Lung (tissue), 12 donors: ENCODE results near the gene AUP1. TPM values are rescaled to one million over a fixed set of nuclear protein-coding genes. Genes with fewer than 3 reads are reported as not detected.

Experiments used
- ATAC-seq: fragments of 200-7000 bp; cut with Tn5 transposase; one replicate; pipeline ENCODE4 v1.9.1; 2020; ENCODE audit warnings: moderate number of reproducible peaks; ENCODE audit not compliant: insufficient read depth, low FRiP score
- DNase-seq, 3 donors: peaks; one replicate each; pipeline ENCODE4 v3.0.0-alpha.2; 2013 to 2017
- H3K27ac ChIP-seq, 2 donors: one replicate each; pipeline ENCODE4 v1.5.1; 2013; ENCODE audit warnings: mild to moderate bottlenecking in 2 of 2, moderate library complexity in 2 of 2, control low read depth in 1 of 2, inconsistent platforms in 1 of 2, low read depth in 1 of 2, low read length in 1 of 2
- H3K27me3 ChIP-seq, 3 donors: one replicate each; pipeline ENCODE4 v1.5.1; 2013; ENCODE audit warnings: low read length in 2 of 3; ENCODE audit not compliant: control insufficient read depth in 3 of 3, insufficient read depth in 3 of 3
- H3K36me3 ChIP-seq, 4 donors: one replicate each; pipeline ENCODE4 v1.5.1; 2013; ENCODE audit warnings: low read length in 4 of 4, mild to moderate bottlenecking in 1 of 4, moderate library complexity in 1 of 4; ENCODE audit not compliant: control insufficient read depth in 4 of 4, insufficient read depth in 4 of 4
- H3K4me1 ChIP-seq, 5 donors: one replicate each; pipeline ENCODE4 v1.5.1; 2013; ENCODE audit warnings: low read length in 5 of 5, mild to moderate bottlenecking in 2 of 5, moderate library complexity in 1 of 5; ENCODE audit not compliant: control insufficient read depth in 5 of 5, insufficient read depth in 5 of 5
- H3K4me3 ChIP-seq: one replicate; pipeline ENCODE4 v1.5.1; 2013; ENCODE audit warnings: mild to moderate bottlenecking, control low read depth, moderate library complexity
- H3K9ac ChIP-seq, 2 donors: one replicate each; pipeline ENCODE4 v1.5.1; 2013; ENCODE audit warnings: low read length in 2 of 2, control low read depth in 1 of 2; ENCODE audit not compliant: insufficient read depth in 1 of 2
- H3K9me3 ChIP-seq, 4 donors: one replicate each; pipeline ENCODE4 v1.5.1; 2013; ENCODE audit warnings: low read length in 3 of 4, mild to moderate bottlenecking in 1 of 4, moderate library complexity in 1 of 4; ENCODE audit not compliant: control insufficient read depth in 4 of 4, insufficient read depth in 3 of 4
- WGBS, 2 donors: extraction: QIAGEN DNeasy Blood & Tissue Kit; methylation state at CpG; one replicate each; pipeline ENCODE4 v1.1.7; 2013; 5-methylcytosine and 5-hydroxymethylcytosine counted together
- polyA plus RNA-seq, 2 donors: library from polyadenylated mRNA; stranded (reverse); fragments of 200-250 nt; gene quantifications; one replicate each; pipeline ENCODE4 v1.2.1, GENCODE V29; 2013
- total RNA-seq, 2 donors: library from RNA; depleted of rRNA in 1 of 2; stranded (reverse); fragments of >200 nt in 1 of 2; gene quantifications; one replicate each; pipeline ENCODE4 v1.2.1, GENCODE V29; 2014 to 2021
- TF ChIP-seq, protein P1 (sequence below): IDR thresholded peaks from 2 replicates; pipeline ENCODE4 v1.5.1; 2012; ENCODE audit warnings: mild to moderate bottlenecking; ENCODE audit errors: control extremely low read depth, extremely low read depth
- donor health status: control.
- donor health status: control.
- donor health status: Bipolar disorder and iron deficiency.
- donor health status: healthy.
- donor health status: DM: yes; HTN: yes; CAD: no.

Gene AUP1
- total and polyA plus RNA-seq, 4 donors, result 65.6 to 185 (median 129) TPM

GRCh38 chr2:74482801-74483674 is 46.5 kb downstream of the AUP1 start, which contains the start of the genes CCDC142 and TTC31:
Gene CCDC142 (minus strand): TSS chr2:74482998. CDS start chr2:74482837, 161 bp downstream.
Gene TTC31 (plus strand): TSS chr2:74483081. CDS start chr2:74483096, 15 bp downstream.
- Histone ChIP-seq H3K4me1 (peaks cover 3 to 19% (median 8%) of the 10 kb centered on the region in 5 donors), H3K36me3 (peaks cover 0 to 28% (median 8%) of the 10 kb centered on the region in 4 donors)
- WGBS, 2 donors, result 0 to 1% methylated on average over 48 to 50 of the region's 50 CpGs

DNA sequence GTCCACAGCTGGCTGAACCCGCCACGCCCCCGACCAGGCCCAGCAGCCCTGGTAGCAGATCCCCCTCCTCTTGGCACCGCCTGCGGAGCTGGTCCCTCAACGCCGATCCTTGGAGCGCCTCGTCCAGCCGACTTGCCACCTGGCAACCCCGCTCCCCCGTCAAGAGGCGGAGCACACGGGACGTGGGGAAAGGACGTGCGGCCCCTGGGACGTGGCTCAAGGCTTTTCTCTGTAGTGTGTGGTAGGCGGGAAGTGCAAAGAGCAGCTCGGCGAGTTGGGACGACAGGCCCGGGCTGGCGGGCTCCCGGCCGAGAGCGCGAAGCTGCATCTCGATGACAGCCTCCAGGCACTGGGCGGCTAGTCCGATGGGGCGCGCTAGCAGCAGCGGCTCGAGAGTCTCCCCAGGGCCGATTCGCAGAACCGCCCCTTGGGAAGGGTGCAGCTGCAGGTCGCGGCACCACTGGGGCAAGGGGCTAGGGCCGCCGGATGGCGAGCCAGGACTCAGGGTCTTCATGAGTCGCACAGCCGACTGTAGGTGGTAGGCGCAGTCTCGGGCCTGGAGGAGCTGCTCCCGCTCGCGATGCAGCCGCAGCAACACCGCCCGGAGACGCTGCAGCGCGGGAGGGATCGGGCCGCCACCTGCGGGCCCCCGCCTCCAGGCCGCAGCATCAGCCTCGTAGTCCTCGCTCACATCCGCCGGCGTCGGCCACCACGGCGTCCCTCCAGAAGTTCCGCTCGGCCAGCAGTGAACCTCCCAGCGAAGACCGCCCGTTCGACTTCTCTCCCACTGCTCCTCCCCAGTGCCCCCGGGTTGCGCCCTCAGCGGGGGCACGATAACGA is 47.3 kb downstream of the AUP1 start:
- peak overlapping the region; percentile 68 to 89 for H3K9ac ChIP-seq
- H3K27ac ChIP-seq, result peak overlapping the region; percentile 86 to 90

More at GRCh38 chr2:74482801-74483674, 46.5 kb downstream of the AUP1 start, which contains the start of the genes CCDC142 and TTC31:
- DNase-seq, result peak; percentile 96 to 98 (median 98)
- Histone ChIP-seq H3K27me3 (no peaks in the 10 kb centered on the region), H3K9ac (peak within 1 kb of the TSS; percentile 68 to 89), H3K9me3 (no peaks in the 10 kb centered on the region), H3K27ac (peak within 1 kb of the TSS; percentile 86 to 90), H3K4me3 (peak within 1 kb of the TSS; percentile 86)
- TF ChIP-seq, protein P1, sequence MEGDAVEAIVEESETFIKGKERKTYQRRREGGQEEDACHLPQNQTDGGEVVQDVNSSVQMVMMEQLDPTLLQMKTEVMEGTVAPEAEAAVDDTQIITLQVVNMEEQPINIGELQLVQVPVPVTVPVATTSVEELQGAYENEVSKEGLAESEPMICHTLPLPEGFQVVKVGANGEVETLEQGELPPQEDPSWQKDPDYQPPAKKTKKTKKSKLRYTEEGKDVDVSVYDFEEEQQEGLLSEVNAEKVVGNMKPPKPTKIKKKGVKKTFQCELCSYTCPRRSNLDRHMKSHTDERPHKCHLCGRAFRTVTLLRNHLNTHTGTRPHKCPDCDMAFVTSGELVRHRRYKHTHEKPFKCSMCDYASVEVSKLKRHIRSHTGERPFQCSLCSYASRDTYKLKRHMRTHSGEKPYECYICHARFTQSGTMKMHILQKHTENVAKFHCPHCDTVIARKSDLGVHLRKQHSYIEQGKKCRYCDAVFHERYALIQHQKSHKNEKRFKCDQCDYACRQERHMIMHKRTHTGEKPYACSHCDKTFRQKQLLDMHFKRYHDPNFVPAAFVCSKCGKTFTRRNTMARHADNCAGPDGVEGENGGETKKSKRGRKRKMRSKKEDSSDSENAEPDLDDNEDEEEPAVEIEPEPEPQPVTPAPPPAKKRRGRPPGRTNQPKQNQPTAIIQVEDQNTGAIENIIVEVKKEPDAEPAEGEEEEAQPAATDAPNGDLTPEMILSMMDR, result peak; percentile 88
- ATAC-seq, result peak; percentile 97

GRCh38 chr2:74481431-74481830 is 48.1 kb downstream of the AUP1 start:
- 50 to 60% methylated on average over 3 of the region's 3 CpGs for WGBS, 2 donors
- H3K4me1 ChIP-seq, result peaks cover 3 to 19% (median 8%) of the 10 kb centered on the region in 5 donors
- peak overlapping the region; percentile 86 for H3K4me3 ChIP-seq
- ATAC-seq, result no peak
- TF ChIP-seq, protein P1, result no peak
- DNase-seq, result no peak
- peak overlapping the region in 1 of 2 donors; percentile 90 for H3K27ac ChIP-seq
- H3K27me3 ChIP-seq, result no peaks in the 10 kb centered on the region
- peak overlapping the region; percentile 29 to 68 for H3K9ac ChIP-seq
- H3K36me3 ChIP-seq, result peaks cover 0 to 33% (median 8%) of the 10 kb centered on the region in 4 donors
- no peaks in the 10 kb centered on the region for H3K9me3 ChIP-seq

More for the DNA sequence above, 47.3 kb downstream of the AUP1 start:
- ATAC-seq (peak; percentile 53), DNase-seq (no peak)
- Histone ChIP-seq H3K4me3 (peak overlapping the region; percentile 86), H3K27me3 (no peaks in the 10 kb centered on the region), H3K9me3 (no peaks in the 10 kb centered on the region), H3K4me1 (peaks cover 3 to 19% (median 8%) of the 10 kb centered on the region in 5 donors), H3K36me3 (peaks cover 0 to 30% (median 9%) of the 10 kb centered on the region in 4 donors)
- 2 to 5% methylated on average over 50 to 80 of the region's 80 CpGs for WGBS, 2 donors
- TF ChIP-seq, protein P1, result no peak

Other genes with a start within 250 kb of the AUP1 start
- gene SLC4A5, start 186.3 kb downstream of the AUP1 start, total RNA-seq, result 1 to 10 TPM; 5.2 to 9.6 TPM
- 1 to 10 TPM in 1 of 2 donors, under 1 TPM in 1; 0.85 to 2.5 TPM for gene SLC4A5, start 186.3 kb downstream of the AUP1 start, polyA plus RNA-seq
- gene DCTN1, start 149.4 kb downstream of the AUP1 start, total RNA-seq, result 100 to 1,000 TPM in 1 of 2 donors, 10 to 100 TPM in 1; 98.4 to 142 TPM
- gene DCTN1, start 149.4 kb downstream of the AUP1 start, polyA plus RNA-seq, result 100 to 1,000 TPM in 1 of 2 donors, 10 to 100 TPM in 1; 69.9 to 110 TPM
- 10 to 100 TPM in 1 of 2 donors, 1 to 10 TPM in 1; 3.4 to 16.9 TPM for gene C2orf81, start 108.1 kb downstream of the AUP1 start, total RNA-seq
- 1 to 10 TPM; 7.3 TPM for gene C2orf81, start 108.1 kb downstream of the AUP1 start, polyA plus RNA-seq
- 10 to 100 TPM; 36.1 to 42.3 TPM for gene WDR54, start 108.0 kb downstream of the AUP1 start, total RNA-seq
- gene WDR54, start 108.0 kb downstream of the AUP1 start, polyA plus RNA-seq, result 10 to 100 TPM; 15.4 to 27.9 TPM
- 10 to 100 TPM; 37.5 to 46.0 TPM for gene RTKN, start 87.8 kb downstream of the AUP1 start, total RNA-seq
- 10 to 100 TPM; 21.9 to 23.7 TPM for gene RTKN, start 87.8 kb downstream of the AUP1 start, polyA plus RNA-seq
- 10 to 100 TPM; 22.7 to 40.7 TPM for gene INO80B, start 74.6 kb downstream of the AUP1 start, total RNA-seq
- 10 to 100 TPM; 33.1 to 72.3 TPM for gene INO80B, start 74.6 kb downstream of the AUP1 start, polyA plus RNA-seq
- 10 to 100 TPM; 39.5 to 65.0 TPM for gene WBP1, start 71.3 kb downstream of the AUP1 start, total RNA-seq
- 10 to 100 TPM; 55.9 to 56.7 TPM for gene WBP1, start 71.3 kb downstream of the AUP1 start, polyA plus RNA-seq
- 10 to 100 TPM; 37.5 to 72.0 TPM for gene MOGS, start 64.3 kb downstream of the AUP1 start, total RNA-seq
- 10 to 100 TPM; 35.4 to 53.5 TPM for gene MOGS, start 64.3 kb downstream of the AUP1 start, polyA plus RNA-seq
- gene MRPL53, start 57.0 kb downstream of the AUP1 start, total RNA-seq, result 100 to 1,000 TPM in 1 of 2 donors, 10 to 100 TPM in 1; 23.3 to 106 TPM
- 10 to 100 TPM; 70.6 to 70.9 TPM for gene MRPL53, start 57.0 kb downstream of the AUP1 start, polyA plus RNA-seq
- gene CCDC142, start 46.7 kb downstream of the AUP1 start, total RNA-seq, result 10 to 100 TPM; 17.8 to 25.5 TPM
- 1 to 10 TPM; 5.5 to 8.2 TPM for gene CCDC142, start 46.7 kb downstream of the AUP1 start, polyA plus RNA-seq
- gene TTC31, start 46.6 kb downstream of the AUP1 start, total RNA-seq, result 10 to 100 TPM; 20.9 to 23.7 TPM
- 10 to 100 TPM; 13.7 to 19.2 TPM for gene TTC31, start 46.6 kb downstream of the AUP1 start, polyA plus RNA-seq
- gene LBX2, start 30.1 kb downstream of the AUP1 start, total RNA-seq, result 1 to 10 TPM in 1 of 2 donors, under 1 TPM in 1; 0.63 to 1.9 TPM
- gene LBX2, start 30.1 kb downstream of the AUP1 start, polyA plus RNA-seq, result 1 to 10 TPM in 1 of 2 donors, under 1 TPM in 1; 0.83 to 1.4 TPM
- 10 to 100 TPM; 16.7 to 35.5 TPM for gene PCGF1, start 22.0 kb downstream of the AUP1 start, total RNA-seq
- gene PCGF1, start 22.0 kb downstream of the AUP1 start, polyA plus RNA-seq, result 10 to 100 TPM; 20.6 to 47.8 TPM
- gene TLX2, start 15.3 kb downstream of the AUP1 start, total RNA-seq, result not detected
- under 1 TPM in 1 of 2 donors, not detected in 1; 0.03 TPM for gene TLX2, start 15.3 kb downstream of the AUP1 start, polyA plus RNA-seq
- under 1 TPM in 1 of 2 donors, not detected in 1; 0.34 TPM for gene DQX1, start 3.5 kb downstream of the AUP1 start, total RNA-seq
- under 1 TPM; 0.12 to 0.17 TPM for gene DQX1, start 3.5 kb downstream of the AUP1 start, polyA plus RNA-seq
- 10 to 100 TPM; 26.6 to 32.4 TPM for gene HTRA2, start 227 bp upstream of the AUP1 start, total RNA-seq
- 10 to 100 TPM; 30.7 to 42.1 TPM for gene HTRA2, start 227 bp upstream of the AUP1 start, polyA plus RNA-seq
- 10 to 100 TPM in 1 of 2 donors, 1 to 10 TPM in 1; 5.9 to 11.1 TPM for gene LOXL3, start 24.2 kb upstream of the AUP1 start, total RNA-seq
- 1 to 10 TPM; 2.9 to 7.3 TPM for gene LOXL3, start 24.2 kb upstream of the AUP1 start, polyA plus RNA-seq
- gene DOK1, start 25.0 kb upstream of the AUP1 start, total RNA-seq, result 10 to 100 TPM; 17.7 to 34.5 TPM
- gene DOK1, start 25.0 kb upstream of the AUP1 start, polyA plus RNA-seq, result 10 to 100 TPM; 18.6 to 37.3 TPM
- gene M1AP, start 118.6 kb upstream of the AUP1 start, total RNA-seq, result under 1 TPM; 0.83 to 0.94 TPM
- 1 to 10 TPM in 1 of 2 donors, under 1 TPM in 1; 0.77 to 1.2 TPM for gene M1AP, start 118.6 kb upstream of the AUP1 start, polyA plus RNA-seq
- gene SEMA4F, start 124.5 kb upstream of the AUP1 start, total RNA-seq, result 1 to 10 TPM; 4.9 to 9.6 TPM
- 1 to 10 TPM; 3.0 to 3.4 TPM for gene SEMA4F, start 124.5 kb upstream of the AUP1 start, polyA plus RNA-seq